ENCODE results near the gene NSF.

GRCh38 chr17:46773221-46773605, 182.7 kb downstream of the NSF start:
- TF ChIP-seq RFX5 (IDR thresholded peaks at IDR 0.05; ENCODE audit: low read depth, low read length) = no peak
- TF ChIP-seq RAD21 (IDR thresholded peaks at IDR 0.05; ENCODE audit: insufficient read depth, low read depth, low read length) = no peak
- no peak for TF ChIP-seq CEBPZ (IDR thresholded peaks at IDR 0.05; ENCODE audit: low read depth, low read length)
- TF ChIP-seq CTCF (IDR thresholded peaks at IDR 0.05 in 2 of 3, conservative IDR thresholded peaks at IDR 0.05 in 1 of 3; ENCODE audit: control insufficient read depth in 2 of 3, extremely low read depth in 1 of 3, insufficient read depth in 1 of 3, low read depth in 3 of 3, low read length in 3 of 3) = no peak
- no peak for TF ChIP-seq RUNX3 (IDR thresholded peaks at IDR 0.05; ENCODE audit: low read length)
- no peak for TF ChIP-seq CUX1 (IDR thresholded peaks at IDR 0.05; ENCODE audit: insufficient replicate concordance, low read depth, low read length)
- no peak for TF ChIP-seq NRF1 (conservative IDR thresholded peaks at IDR 0.05; ENCODE audit: low read depth, low read length)
- no peak for TF ChIP-seq CBFB (IDR thresholded peaks at IDR 0.05; ENCODE audit: low read depth)
- no peak for TF ChIP-seq ESRRA (IDR thresholded peaks at IDR 0.05; ENCODE audit: low read length)
- no peak for TF ChIP-seq ZNF592 (IDR thresholded peaks at IDR 0.05)

Data from GM12878 (cell line).